HG02840 (cell line): ENCODE data around the gene IGF2R.

Source experiments
- ATAC-seq: cut with Tn5 transposase; IDR thresholded peaks from one replicate; pipeline ENCODE4 v1.9.1; 2021; ENCODE audit warnings: mild to moderate bottlenecking, moderate library complexity, moderate number of reproducible peaks; ENCODE audit not compliant: unreplicated experiment, low FRiP score

Gene IGF2R

DNA sequence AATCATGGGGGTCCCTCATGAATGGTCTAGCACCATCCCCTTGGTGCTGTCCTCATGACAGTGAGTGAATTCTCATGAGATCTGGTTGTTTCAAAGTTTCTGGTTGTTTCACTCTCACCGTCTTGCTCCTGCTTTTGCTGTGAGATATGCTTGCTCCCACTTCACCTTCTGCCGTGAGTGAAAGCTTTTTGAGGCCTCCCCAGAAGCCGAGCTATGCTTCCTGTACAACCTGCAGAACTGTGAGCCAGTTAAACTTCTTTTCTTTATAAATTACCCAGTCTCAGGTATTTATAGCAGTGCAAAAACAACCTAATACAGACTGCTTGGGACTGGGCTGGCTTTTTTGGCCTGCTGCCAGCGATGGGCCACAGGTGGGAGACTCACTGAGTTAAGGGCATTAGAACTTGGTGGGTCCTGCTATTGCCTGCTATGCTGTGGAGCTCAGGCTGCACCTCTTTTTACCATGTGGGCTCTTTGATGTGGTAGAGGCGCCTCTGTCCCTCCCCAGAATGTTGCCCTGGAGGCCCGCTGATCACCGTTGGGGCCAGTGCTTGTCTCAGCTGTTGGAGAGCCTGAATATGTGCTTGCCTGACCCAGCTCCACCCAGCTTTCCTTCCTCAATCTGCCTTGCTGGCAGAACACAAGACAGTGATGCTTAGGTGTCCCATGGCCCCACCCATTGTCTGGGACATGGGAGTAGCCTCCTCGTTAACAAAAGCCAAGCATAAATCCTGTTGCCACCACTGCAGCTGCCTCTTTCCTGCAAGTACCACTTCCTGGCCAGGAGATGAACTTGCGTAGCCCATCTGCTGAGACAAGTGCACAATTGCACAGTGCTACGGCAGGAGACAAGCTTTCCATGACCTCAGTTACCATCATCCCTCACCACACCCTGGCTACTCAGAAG lies 47.1 kb downstream of the IGF2R start:
- ATAC-seq, result no peak

DNA sequence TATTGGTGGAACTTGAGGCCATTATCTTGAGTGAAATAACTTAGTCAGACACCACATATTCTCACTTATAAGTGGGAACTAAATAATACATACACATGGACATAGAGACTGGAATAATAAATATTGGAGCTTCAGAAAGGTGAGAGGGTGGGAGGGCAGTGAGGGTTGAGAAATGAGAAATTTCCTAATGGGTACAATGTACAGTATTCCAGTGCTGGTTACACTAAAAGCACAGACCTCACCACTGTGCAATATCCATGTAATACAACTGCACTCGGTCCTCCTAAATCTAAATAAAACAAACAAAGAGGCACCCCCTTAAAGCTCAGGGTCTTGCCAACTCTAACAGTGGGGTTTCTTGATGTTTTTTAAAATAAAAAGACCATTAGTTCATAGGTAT lies 53.2 kb downstream of the IGF2R start:
- ATAC-seq, result no peak

DNA sequence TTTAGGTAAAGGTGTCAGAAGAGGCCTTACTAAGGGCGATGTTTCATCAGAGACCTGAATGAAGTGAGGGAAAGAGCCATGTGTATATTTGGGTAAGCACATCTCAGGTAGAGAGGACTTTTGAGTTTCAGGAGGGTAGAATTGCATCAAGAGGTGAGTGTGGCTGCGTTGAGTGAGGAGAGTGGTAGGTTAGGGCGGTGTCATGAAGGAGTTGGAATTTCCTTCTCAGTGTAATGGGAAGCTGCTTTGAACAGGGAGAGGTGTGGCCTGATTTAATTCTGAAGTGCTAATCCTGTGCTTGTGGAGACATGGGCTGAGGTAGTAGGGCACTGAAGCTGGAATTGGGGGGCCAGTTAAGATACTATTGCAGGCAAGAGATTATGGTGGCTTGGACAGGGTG lies 53.9 kb downstream of the IGF2R start:
- no peak for ATAC-seq

DNA sequence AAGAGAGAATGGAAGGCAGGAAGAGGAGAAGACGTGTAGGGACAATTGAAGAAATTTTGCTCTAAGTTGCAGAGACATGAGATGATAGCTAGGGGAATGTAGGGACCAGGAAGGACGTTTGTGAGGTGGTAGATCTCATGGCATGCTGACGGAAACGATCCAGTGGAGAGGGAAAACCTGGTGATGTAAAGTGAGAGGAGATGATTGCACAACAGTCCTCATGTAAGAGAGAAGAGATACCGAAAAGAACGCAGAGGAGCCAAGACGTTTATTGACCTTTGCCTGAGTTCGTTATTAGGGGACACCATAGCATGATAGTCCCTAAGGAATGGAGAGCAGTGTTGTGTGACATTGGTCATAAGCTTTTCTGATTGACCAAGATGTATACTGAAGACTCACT lies 55.3 kb downstream of the IGF2R start:
- ATAC-seq, result no peak

DNA sequence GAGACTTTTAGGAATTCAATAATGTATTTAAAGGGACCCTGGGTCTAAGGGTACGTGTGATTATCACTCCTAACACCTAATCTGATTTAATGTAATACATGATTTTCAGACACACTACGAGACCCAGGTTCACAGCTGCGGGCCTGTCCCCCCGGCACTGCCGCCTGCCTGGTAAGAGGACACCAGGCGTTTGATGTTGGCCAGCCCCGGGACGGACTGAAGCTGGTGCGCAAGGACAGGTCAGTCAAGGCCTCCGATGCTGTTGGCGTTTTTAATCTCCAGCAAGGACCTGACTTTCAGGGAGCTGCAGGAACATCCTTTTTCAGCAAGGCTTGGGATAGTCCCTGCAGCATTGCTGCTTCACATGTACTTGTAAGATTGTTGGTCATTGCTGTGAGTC lies 58.2 kb downstream of the IGF2R start:
- no peak for ATAC-seq

DNA sequence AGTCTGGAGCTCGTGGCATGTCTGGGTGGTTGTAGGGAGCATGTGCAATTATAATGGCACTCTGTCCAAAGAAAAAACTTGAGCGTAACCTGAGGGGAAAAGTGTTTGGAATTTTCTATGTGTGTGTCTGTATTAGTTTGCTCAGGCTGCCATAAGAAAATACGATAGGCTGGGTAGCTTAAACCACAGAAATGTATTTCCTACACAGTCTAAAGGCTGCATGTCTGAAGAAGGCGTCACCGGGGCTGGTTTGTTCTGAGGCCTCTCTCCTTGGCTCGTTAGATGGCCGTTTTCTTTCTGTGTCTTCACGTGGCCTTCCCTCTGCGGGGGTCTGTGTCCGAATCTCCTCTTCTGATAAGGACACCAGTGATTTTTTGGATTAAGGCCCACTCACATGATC lies 59.0 kb downstream of the IGF2R start:
- no peak for ATAC-seq

DNA sequence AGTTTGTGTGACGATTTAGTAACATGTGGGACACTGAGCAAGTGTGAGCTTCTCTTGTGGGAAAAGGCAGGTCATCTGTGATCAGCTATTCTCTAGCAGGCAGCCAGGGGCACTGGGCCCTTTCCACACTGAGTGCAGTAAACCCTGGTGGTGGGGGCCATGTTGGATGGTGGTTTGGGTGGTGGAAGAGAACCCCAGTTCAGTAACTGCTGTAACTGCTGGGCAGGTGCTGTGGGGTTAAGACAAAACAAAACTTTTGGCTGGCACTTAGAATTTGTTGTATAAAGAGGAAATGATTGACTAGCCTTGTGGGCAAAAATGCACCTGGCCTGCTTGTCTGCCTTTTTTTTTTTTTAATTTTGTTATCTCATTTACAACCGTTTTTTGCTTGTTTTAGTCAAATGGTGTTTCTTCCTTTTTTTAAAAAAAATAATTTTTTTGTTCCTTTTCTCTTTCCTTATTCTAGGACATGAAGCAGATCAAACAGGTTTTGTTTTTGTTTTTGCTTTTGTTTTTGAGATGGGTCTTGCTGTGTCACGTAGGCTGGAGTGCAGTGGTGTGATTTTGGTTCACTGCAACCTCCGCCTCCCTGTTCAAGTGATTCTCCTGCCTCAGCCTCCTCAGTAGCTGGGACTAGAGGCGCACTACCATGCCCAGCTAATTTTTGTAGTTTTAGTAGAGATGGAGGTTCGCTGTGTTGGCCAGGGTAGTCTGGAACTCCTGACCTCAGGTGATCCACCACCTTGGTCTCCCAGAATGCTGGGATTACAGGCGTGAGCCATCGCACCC lies 59.8 kb downstream of the IGF2R start:
- no peak for ATAC-seq

DNA sequence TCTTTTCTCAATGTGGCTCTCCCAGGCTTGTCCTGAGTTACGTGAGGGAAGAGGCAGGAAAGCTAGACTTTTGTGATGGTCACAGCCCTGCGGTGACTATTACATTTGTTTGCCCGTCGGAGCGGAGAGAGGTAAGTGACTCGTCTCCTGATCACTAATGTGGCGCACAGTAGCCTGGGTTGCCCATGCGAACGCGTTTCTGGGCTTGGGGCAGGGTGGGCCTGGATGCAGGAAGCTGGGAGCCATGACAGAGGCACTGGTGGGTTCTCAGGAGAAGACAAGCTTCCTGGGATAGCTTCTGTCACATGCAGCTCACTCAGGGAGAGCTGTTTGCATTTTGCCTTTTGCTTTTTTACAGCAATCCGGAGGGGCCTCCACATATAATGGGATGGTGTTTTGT lies 60.6 kb downstream of the IGF2R start:
- ATAC-seq, result no peak

DNA sequence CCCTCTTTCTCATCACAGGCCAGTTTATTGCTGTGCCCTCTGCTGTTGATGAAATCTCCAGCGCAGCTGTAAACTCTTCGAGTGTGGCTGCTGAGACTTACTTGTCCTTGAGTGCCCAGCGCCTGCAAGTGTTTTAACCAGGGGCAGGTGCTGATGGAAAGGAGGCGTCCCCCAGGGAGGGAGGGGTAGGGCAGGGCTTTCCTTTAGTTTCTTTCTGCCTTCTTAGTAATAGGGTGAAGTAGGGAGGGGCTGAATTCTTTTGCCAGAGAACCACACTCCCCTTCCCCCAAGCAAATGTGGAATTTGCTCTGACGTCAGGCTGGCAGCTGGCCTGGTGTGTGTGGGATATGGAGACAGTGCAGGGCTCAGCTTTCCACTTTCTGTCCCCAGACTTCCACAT lies 61.2 kb downstream of the IGF2R start:
- no peak for ATAC-seq

DNA sequence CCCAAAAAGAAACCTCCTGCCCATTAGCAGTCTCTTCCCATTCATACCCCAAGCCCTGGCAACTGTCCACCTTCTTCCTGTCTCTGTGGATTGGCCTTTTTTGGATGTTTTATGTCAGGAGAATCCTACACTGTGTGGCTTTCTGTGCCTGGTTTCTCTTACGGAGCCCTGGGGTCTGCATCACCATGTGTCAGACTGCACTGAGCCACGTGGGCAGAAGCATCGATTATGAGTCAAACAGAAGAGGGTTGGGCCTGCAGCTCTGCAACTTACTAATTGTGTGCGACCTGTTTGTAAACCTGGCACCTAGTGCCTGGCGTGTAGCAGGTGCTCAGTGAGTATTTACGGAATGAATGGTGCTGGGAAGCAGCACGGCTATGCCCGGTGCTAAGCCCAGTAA lies 62.6 kb downstream of the IGF2R start:
- ATAC-seq, result no peak

DNA sequence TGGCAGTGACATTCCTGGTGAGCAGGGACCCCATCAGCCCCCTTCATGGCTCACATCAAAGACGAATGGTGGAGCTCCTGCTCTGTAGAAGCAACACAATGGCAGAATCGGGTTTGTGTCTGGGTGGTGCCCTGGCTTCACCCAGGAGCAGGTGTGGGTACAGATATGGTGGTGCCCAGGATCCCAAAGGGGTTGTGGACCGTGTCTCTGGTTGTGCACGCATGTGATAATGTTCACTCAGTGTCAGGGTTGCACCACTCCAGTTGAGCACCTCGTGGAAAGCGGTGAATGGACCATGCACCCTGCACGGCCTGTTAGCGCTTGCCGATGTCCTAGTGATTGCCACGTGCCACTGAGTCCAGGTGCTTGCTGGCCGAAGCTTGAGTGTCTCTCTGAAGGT lies 63.0 kb downstream of the IGF2R start:
- no peak for ATAC-seq

DNA sequence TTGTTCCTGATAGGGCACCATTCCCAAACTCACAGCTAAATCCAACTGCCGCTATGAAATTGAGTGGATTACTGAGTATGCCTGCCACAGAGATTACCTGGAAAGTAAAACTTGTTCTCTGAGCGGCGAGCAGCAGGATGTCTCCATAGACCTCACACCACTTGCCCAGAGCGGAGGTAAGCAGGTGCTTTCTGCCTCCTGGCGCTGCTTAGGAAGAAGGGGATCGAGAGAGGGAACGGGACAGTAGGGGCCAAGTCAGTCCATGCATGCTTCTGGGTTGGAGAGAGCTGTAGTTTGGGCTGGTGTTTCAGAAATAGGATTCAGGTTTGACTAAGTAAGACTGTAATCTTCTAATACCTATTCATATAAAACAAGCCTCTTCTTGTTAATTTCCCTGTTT lies 63.7 kb downstream of the IGF2R start:
- no peak for ATAC-seq

DNA sequence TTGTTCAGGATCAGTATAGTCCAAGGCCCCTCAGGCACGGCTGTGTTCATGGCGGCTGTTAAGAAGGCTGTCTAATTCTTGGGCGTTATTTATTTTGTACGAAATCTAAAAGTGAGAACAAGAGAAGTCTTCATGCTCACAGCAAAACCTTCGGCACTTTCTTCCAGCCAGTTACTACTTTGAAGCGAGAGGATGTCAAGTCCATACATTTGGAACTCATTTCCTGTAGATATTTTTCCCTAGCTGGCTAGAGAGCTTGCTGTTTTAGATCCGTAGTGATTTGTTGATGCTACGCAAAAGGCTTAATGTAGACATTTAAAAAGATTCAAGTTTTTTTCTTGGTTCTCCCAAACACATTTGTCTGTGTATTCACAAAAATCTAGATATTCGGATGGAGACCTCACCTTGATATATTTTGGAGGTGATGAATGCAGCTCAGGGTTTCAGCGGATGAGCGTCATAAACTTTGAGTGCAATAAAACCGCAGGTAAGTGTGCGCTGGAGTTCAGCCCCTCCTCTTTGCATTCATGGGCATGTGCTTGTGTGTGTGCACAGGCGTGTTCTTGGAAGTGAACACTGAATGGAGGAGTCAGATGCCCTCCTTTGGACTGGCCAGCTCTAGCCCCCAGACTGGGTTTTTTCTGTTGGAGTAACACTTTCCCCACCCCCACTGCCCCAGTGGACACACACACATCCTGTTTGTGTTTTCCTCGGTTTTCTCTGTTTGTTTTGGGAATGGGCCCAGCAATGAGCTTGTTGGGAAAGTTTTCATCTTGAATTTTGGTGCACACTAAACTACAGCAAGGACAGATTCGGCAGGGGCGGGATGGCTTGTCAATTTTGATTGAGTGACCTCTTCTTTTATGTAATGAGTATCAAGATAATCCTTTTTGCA lies 65.4 kb downstream of the IGF2R start:
- ATAC-seq, result no peak

DNA sequence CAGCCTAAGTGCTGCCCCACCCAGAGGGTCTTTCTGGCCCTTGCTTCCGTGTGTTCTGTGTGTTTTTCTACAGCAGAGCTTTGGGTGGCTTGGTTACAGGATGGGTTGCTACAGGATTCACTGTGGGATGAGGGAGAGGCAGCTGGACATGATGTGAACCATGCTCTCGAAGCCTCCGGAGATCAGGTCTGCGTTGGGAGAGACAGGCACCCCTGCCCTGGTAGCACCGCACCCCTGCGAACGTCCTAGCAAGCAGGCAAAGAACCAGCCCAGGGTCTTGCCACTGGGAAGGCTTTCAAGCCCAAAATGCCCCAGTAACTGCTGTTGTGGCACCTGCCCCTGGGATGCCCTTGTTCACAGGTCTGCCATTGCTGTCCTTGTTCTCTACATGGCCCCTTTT lies 66.4 kb downstream of the IGF2R start:
- ATAC-seq, result no peak

DNA sequence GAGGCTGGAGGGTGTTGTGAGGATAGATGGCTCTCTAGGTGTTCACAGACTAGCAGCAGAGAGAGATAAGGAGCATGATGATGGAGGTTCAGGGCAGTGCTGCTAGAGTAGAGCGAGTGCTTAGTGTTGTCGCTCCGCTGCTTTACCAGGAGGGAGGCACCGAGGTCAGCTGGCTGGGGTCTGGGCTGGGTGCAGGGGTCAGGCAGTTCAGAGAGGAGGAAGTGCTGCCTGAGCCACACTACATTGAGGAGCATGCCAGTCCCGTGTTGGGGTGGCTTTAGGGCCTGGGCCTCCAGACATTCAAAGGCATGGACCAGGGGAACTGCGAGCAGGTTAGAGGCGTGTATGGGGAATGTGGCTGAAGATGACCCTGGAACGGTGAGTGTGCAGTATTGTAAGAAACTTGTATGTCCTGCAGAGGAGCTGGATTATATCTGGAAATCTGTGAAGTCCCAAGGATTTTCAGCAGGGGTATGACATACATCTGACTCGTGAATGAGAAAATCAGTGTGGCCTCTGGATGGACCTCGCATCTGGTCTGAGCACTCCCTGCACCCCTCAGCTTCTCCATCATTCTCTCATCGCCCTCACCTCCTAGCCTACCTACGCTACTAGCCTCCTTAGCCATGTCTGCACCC lies 66.9 kb downstream of the IGF2R start:
- ATAC-seq, result no peak

DNA sequence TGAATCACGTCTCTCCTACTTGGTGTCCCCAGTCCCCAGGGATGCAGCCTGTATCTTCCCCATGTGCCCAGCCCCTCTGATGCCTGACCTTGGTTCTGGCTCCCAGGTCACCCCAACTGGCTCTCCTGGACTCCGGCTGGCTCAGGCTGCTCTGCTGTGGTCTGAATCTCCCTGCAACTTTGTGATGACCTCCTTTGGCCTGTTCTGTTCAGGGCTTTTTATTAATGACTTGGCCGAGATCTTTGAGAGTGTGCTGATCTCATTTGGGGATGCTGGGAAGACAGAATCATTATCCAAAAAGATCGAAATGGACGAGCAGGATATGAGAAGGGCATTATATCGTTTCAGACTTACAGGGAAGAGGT lies 67.4 kb downstream of the IGF2R start:
- ATAC-seq, result no peak

DNA sequence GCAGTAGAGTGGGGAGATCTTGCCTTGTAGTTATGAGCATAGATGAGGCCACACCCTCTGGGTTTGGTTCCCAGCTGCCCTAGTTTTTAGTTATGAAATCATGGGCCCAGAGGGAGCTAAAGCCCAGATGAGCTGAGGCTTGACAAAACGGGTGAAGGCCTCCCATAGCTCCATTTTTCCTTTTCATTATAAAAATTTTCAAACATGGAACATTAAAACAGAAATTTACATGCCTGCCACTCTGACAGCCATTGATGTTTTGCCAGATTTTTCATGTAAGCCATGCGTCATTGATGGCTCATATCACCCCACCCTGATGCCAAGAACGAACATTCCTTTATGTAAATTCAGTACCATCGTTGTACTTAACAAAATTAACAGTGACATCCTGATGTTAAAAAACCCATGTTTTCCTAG lies 67.9 kb downstream of the IGF2R start:
- no peak for ATAC-seq

DNA sequence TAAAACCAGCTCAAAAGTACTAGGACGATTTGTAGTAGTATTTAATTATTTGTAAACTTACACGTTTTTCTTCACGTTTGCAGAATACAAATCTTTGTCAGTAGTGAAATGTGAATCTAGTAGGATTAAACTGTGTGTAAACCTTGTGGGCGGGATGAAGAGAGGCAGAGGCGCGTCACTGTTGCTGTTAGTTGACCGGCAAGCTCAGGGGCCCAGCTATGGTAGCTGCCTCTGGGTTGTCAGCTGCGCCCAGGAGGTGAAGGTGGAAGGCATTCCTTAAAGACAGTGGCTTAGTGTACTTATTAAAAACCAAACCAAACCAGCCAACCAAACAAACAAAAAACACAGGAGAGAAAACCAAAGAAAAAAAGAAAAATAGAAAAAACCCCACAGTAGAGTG lies 69.6 kb downstream of the IGF2R start:
- ATAC-seq, result no peak

DNA sequence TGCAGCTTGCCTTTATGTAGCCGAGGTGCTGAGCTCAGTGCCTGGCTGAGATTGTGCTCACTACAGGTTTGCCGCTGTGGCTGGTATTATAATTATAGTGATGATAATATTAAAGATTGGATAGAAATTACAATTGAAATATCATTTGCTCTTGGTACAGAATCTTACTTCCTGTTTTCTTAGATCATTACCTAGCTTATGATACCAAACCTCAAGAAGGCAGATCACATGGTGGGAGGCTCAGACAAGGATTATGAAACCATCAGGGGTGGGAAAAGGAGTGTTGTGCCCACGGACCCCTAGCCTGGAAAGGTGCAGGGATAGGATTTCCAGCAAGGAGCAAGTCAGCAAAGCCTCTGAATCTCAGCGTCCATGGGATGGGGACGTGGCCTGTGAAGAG lies 70.6 kb downstream of the IGF2R start:
- no peak for ATAC-seq

DNA sequence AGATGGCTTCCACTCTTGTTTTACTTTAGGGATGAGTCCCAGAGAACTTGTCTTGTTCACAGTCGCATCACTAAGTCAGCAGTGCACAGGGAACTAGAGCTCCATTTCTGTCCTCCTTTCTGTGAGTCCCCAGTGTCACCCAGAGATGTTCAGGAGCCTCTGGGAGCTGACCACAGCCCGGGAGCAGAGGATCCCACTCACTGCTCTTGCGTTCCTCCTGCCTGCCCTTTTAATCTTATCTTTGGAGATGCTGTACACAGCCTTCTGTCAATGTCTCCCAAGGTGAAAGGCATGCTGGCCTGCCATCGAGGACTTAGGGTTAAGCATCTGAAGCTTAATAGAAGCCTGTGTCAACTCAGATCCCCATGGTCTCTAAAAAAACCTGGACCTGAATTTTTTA lies 71.2 kb downstream of the IGF2R start:
- no peak for ATAC-seq
